HEK293T (cell line): Measurements from ENCODE around the gene ITIH1.

Experiments
- BHLHE40 ChIP-seq: fragments of 450-650 bp; IDR thresholded peaks from 2 replicates; pipeline ENCODE4 v1.6.1; 2016; ENCODE audit warnings: mild to moderate bottlenecking, moderate library complexity, borderline replicate concordance
- ELF4 ChIP-seq: fragments of 450-650 bp; IDR thresholded peaks from 2 replicates; pipeline ENCODE4 v1.6.1; 2017; ENCODE audit warnings: antibody characterized with exemption
- FOXA1 ChIP-seq: fragments of 450-650 bp; IDR thresholded peaks from 2 replicates; pipeline ENCODE4 v1.6.1; 2016; ENCODE audit warnings: mild to moderate bottlenecking
- HDGF ChIP-seq: fragments of 450-650 bp; IDR thresholded peaks from 2 replicates; pipeline ENCODE4 v1.6.1; 2017; ENCODE audit warnings: antibody characterized with exemption, borderline replicate concordance
- L3MBTL2 ChIP-seq: fragments of 450-650 bp; conservative IDR thresholded peaks from 2 replicates; pipeline ENCODE4 v1.6.1; 2016; ENCODE audit warnings: mild to moderate bottlenecking
- LEF1 ChIP-seq: fragments of 450-650 bp; IDR thresholded peaks from 2 replicates; pipeline ENCODE4 v1.6.1; 2017; ENCODE audit warnings: mild to moderate bottlenecking, borderline replicate concordance
- NFRKB ChIP-seq: fragments of 450-650 bp; IDR thresholded peaks from 2 replicates; pipeline ENCODE4 v1.6.1; 2016; ENCODE audit warnings: mild to moderate bottlenecking, moderate library complexity
- TARDBP ChIP-seq: fragments of 450-650 bp; IDR thresholded peaks from 2 replicates; pipeline ENCODE4 v1.6.1; 2016
- ZNF384 ChIP-seq: fragments of 450-650 bp; IDR thresholded peaks from 2 replicates; pipeline ENCODE4 v1.6.1; 2016
- TF ChIP-seq, protein P1 (sequence below): fragments of 450-650 bp; IDR thresholded peaks from 2 replicates; pipeline ENCODE4 v1.6.1; 2016

GRCh38 chr3:52779011-52779836 is 1.8 kb downstream of the ITIH1 start:
- no peak for TF ChIP-seq ZNF384
- no peak for TF ChIP-seq FOXA1
- no peak for TF ChIP-seq LEF1
- no peak for TF ChIP-seq ELF4
- no peak for TF ChIP-seq L3MBTL2
- TF ChIP-seq TARDBP: no peak
- TF ChIP-seq HDGF: no peak
- TF ChIP-seq NFRKB: no peak
- no peak for TF ChIP-seq BHLHE40
- TF ChIP-seq, protein P1, sequence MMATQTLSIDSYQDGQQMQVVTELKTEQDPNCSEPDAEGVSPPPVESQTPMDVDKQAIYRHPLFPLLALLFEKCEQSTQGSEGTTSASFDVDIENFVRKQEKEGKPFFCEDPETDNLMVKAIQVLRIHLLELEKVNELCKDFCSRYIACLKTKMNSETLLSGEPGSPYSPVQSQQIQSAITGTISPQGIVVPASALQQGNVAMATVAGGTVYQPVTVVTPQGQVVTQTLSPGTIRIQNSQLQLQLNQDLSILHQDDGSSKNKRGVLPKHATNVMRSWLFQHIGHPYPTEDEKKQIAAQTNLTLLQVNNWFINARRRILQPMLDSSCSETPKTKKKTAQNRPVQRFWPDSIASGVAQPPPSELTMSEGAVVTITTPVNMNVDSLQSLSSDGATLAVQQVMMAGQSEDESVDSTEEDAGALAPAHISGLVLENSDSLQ: no peak
